Measurements from ENCODE around the gene ARHGAP25. TPM values are rescaled to one million over a fixed set of nuclear protein-coding genes. Genes with fewer than 3 reads are reported as not detected.

ARHGAP25 gene
- total RNA-seq, 3 donors from 2014 or later (not counting 1 experiment from before 2014, with no cell fraction given): 122 to 180 (median 155) TPM

GRCh38 chr2:68714866-68715265, 19.7 kb upstream of the ARHGAP25 start:
- Mint-ChIP-seq H3K4me1 (peaks cover 36 to 42% of the 10 kb centered on the region in 2 donors), H3K9me3 (no peaks in the 10 kb centered on the region), H3K36me3 (no peaks in the 10 kb centered on the region), H3K27ac (no peak overlapping the region), H3K4me3 (no peak overlapping the region), H3K27me3 (ENCODE audit: low read depth in 2 of 2) (peaks cover 64 to 95% of the 10 kb centered on the region in 2 donors)
- no peaks in the 10 kb centered on the region for H3K9me3 ChIP-seq (ENCODE audit: control insufficient read depth, insufficient read depth, low read length)
- peak overlapping the region; percentile 34 for H3K27ac ChIP-seq (ENCODE audit: low read length)
- H3K4me1 ChIP-seq (ENCODE audit: control insufficient read depth, insufficient read depth, low read length): peaks cover 26% of the 10 kb centered on the region
- intact Hi-C loops (cut with micrococcal nuclease): loop anchor here (5.0 kb wide), 2 partner anchors 37 to 192 kb away; no protein-coding TSS in a partner anchor
- no peak for TF ChIP-seq CTCF (IDR thresholded peaks at IDR 0.05)
- H3K27me3 ChIP-seq (ENCODE audit: control insufficient read depth, insufficient read depth, low read length): peaks cover 11% of the 10 kb centered on the region
- no peaks in the 10 kb centered on the region for H3K36me3 ChIP-seq (ENCODE audit: control insufficient read depth, insufficient read depth, low read length)
- ATAC-seq: peak; percentile 48 to 75 (median 52)
- DNase-seq: peak in 1 of 2 donors; percentile 52
- 21% methylated on average over 2 of the region's 3 CpGs for WGBS (ENCODE audit: insufficient coverage)
- H3K4me3 ChIP-seq (ENCODE audit: low read length): no peak overlapping the region

GRCh38 chr2:68715353-68716041, 19.1 kb upstream of the ARHGAP25 start:
- peak; percentile 65 for TF ChIP-seq CTCF (IDR thresholded peaks at IDR 0.05)
- Histone ChIP-seq H3K4me1 (ENCODE audit: control insufficient read depth, insufficient read depth, low read length) (peaks cover 29% of the 10 kb centered on the region), H3K27me3 (ENCODE audit: control insufficient read depth, insufficient read depth, low read length) (peaks cover 13% of the 10 kb centered on the region), H3K9me3 (ENCODE audit: control insufficient read depth, insufficient read depth, low read length) (no peaks in the 10 kb centered on the region), H3K4me3 (ENCODE audit: low read length) (no peak overlapping the region), H3K27ac (ENCODE audit: low read length) (peak overlapping the region; percentile 34), H3K36me3 (ENCODE audit: control insufficient read depth, insufficient read depth, low read length) (no peaks in the 10 kb centered on the region)
- ATAC-seq (peak; percentile 51 to 76 (median 72)), DNase-seq (peak; percentile 34 to 79)
- peaks cover 41 to 48% of the 10 kb centered on the region in 2 donors for H3K4me1 Mint-ChIP-seq
- peak overlapping the region in 1 of 2 donors; percentile 13 for H3K27ac Mint-ChIP-seq
- no peaks in the 10 kb centered on the region for H3K36me3 Mint-ChIP-seq
- H3K9me3 Mint-ChIP-seq: no peaks in the 10 kb centered on the region
- peaks cover 68 to 100% of the 10 kb centered on the region in 2 donors for H3K27me3 Mint-ChIP-seq (ENCODE audit: low read depth in 2 of 2)
- no peak overlapping the region for H3K4me3 Mint-ChIP-seq
- 80% methylated on average over 13 of the region's 13 CpGs for WGBS (ENCODE audit: insufficient coverage)
- intact Hi-C loops (cut with micrococcal nuclease): loop anchor here (2.0 to 5.0 kb wide), 3 partner anchors 37 to 253 kb away; no protein-coding TSS in a partner anchor

- Histone ChIP-seq H3K27me3 (ENCODE audit: control insufficient read depth, insufficient read depth, low read length) (peaks cover 21% of the 10 kb centered on the region), H3K27ac (ENCODE audit: low read length) (no peak overlapping the region), H3K36me3 (ENCODE audit: control insufficient read depth, insufficient read depth, low read length) (no peaks in the 10 kb centered on the region), H3K9me3 (ENCODE audit: control insufficient read depth, insufficient read depth, low read length) (no peaks in the 10 kb centered on the region), H3K4me3 (ENCODE audit: low read length) (no peak overlapping the region), H3K4me1 (ENCODE audit: control insufficient read depth, insufficient read depth, low read length) (peaks cover 38% of the 10 kb centered on the region)
- no peak overlapping the region for H3K4me3 Mint-ChIP-seq
- WGBS (ENCODE audit: insufficient coverage): 8% methylated on average over 5 of the region's 8 CpGs
- intact Hi-C loops (cut with micrococcal nuclease): loop anchor here (2.0 to 5.0 kb wide), 3 partner anchors 36 to 254 kb away; no protein-coding TSS in a partner anchor
- TF ChIP-seq CTCF (IDR thresholded peaks at IDR 0.05): no peak
- H3K4me1 Mint-ChIP-seq: peaks cover 53 to 61% of the 10 kb centered on the region in 2 donors
- no peaks in the 10 kb centered on the region for H3K36me3 Mint-ChIP-seq
- peaks cover 71 to 100% of the 10 kb centered on the region in 2 donors for H3K27me3 Mint-ChIP-seq (ENCODE audit: low read depth in 2 of 2)
- H3K27ac Mint-ChIP-seq: peak overlapping the region in 1 of 2 donors; percentile 43
- DNase-seq (peak in 1 of 2 donors; percentile 53), ATAC-seq (peak; percentile 64 to 80 (median 70))
- H3K9me3 Mint-ChIP-seq: no peaks in the 10 kb centered on the region
These were observed 17.9 kb upstream of the ARHGAP25 start for GRCh38 chr2:68716604-68717304.
